GM18498 (cell line): ENCODE data around the gene C20orf144.

Source experiments
- ATAC-seq: cut with Tn5 transposase; IDR thresholded peaks from one replicate; pipeline ENCODE4 v1.9.1; 2021; ENCODE audit warnings: mild to moderate bottlenecking, moderate library complexity; ENCODE audit not compliant: unreplicated experiment

C20orf144 gene

GRCh38 chr20:33649201-33649681 lies 12.9 kb upstream of the C20orf144 start:
- ATAC-seq = no peak

GRCh38 chr20:33650111-33650752 lies 11.9 kb upstream of the C20orf144 start:
- ATAC-seq = no peak

GRCh38 chr20:33650753-33651561 lies 11.2 kb upstream of the C20orf144 start:
- no peak for ATAC-seq

- ATAC-seq = no peak
These were observed 10.5 kb upstream of the C20orf144 start for GRCh38 chr20:33651562-33652048.

- no peak for ATAC-seq
These were observed 8.8 kb upstream of the C20orf144 start for GRCh38 chr20:33653218-33653899.

- no peak for ATAC-seq
These were observed 8.1 kb upstream of the C20orf144 start for GRCh38 chr20:33653900-33654596.

GRCh38 chr20:33654680-33655161 lies 7.4 kb upstream of the C20orf144 start:
- no peak for ATAC-seq

- ATAC-seq = no peak
These were observed 7.0 kb upstream of the C20orf144 start for GRCh38 chr20:33655164-33655563.

- no peak for ATAC-seq
These were observed 5.9 kb upstream of the C20orf144 start for GRCh38 chr20:33656010-33656782.

GRCh38 chr20:33656783-33657703 lies 5.1 kb upstream of the C20orf144 start:
- no peak for ATAC-seq

- ATAC-seq = no peak
These were observed 4.4 kb upstream of the C20orf144 start for GRCh38 chr20:33657704-33658095.

- no peak for ATAC-seq
These were observed 3.6 kb upstream of the C20orf144 start for GRCh38 chr20:33658510-33658909.

- ATAC-seq = no peak
These were observed 3.2 kb upstream of the C20orf144 start for GRCh38 chr20:33658929-33659328.

GRCh38 chr20:33659341-33660034 lies 2.6 kb upstream of the C20orf144 start:
- ATAC-seq = no peak

- no peak for ATAC-seq
These were observed 2.0 kb upstream of the C20orf144 start for GRCh38 chr20:33660035-33660684.

GRCh38 chr20:33660685-33661058 lies 1.5 kb upstream of the C20orf144 start:
- ATAC-seq = no peak

- ATAC-seq = peak; percentile 44
These were observed 1.3 kb downstream of the C20orf144 start for GRCh38 chr20:33663161-33664084.
